ENCODE results near the gene CKS1B. TPM values are rescaled to one million over a fixed set of nuclear protein-coding genes. Genes with fewer than 3 reads are reported as not detected.

CKS1B gene
- total and polyA plus RNA-seq, 9 of the 15 experiments (the other 6 are each of a cell fraction or from before 2014, with no cell fraction given), result 215 to 1,103 (median 460) TPM

GRCh38 chr1:155017041-155017945, 42.8 kb downstream of the CKS1B start (continued):
- TF ChIP-seq HOMEZ (CRISPR knock-in tag; IDR thresholded peaks at IDR 0.05), result no peak
- TF ChIP-seq HEY1 (CRISPR knock-in tag; IDR thresholded peaks at IDR 0.05; ENCODE audit: borderline replicate concordance), result no peak
- TF ChIP-seq TAL1 (IDR thresholded peaks at IDR 0.05), result no peak
- no peak for TF ChIP-seq ZNF644 (tag; IDR thresholded peaks at IDR 0.05; ENCODE audit: low read depth)
- TF ChIP-seq KDM2B (CRISPR knock-in tag; IDR thresholded peaks at IDR 0.05), result no peak
- TF ChIP-seq ZFP36 (IDR thresholded peaks at IDR 0.05; ENCODE audit: low read depth, low read length, partially characterized antibody), result peak; percentile 4
- TF ChIP-seq ZBTB9 (CRISPR knock-in tag; IDR thresholded peaks at IDR 0.05), result peak; percentile 72; the same call in 1 of the 2 replicates
- peak; percentile 86 for TF ChIP-seq VEZF1 (CRISPR knock-in tag; IDR thresholded peaks at IDR 0.05)
- 0 out of 2 replicates have a peak, but pooled peaks have one; percentile 21 for TF ChIP-seq CC2D1A (IDR thresholded peaks at IDR 0.05)
- TF ChIP-seq POLR2H (tag; IDR thresholded peaks at IDR 0.05; ENCODE audit: low read depth), result peak; percentile 57; the same call in 1 of the 2 replicates
- no peak for TF ChIP-seq PTRF (tag; IDR thresholded peaks at IDR 0.05)
- no peak for TF ChIP-seq PPARD (CRISPR knock-in tag; IDR thresholded peaks at IDR 0.05)
- no peak for TF ChIP-seq CUX1 (CRISPR knock-in tag; IDR thresholded peaks at IDR 0.05)
- TF ChIP-seq ZNF707 (CRISPR knock-in tag; conservative IDR thresholded peaks at IDR 0.05), result no peak
- no peak for TF ChIP-seq MXI1 (IDR thresholded peaks at IDR 0.05; ENCODE audit: low read depth, low read length)
- no peak for TF ChIP-seq ZFPM2 (CRISPR knock-in tag; IDR thresholded peaks at IDR 0.05)
- no peak for TF ChIP-seq ZNF780A (CRISPR knock-in tag; IDR thresholded peaks at IDR 0.05)
- TF ChIP-seq ZNF444 (CRISPR knock-in tag; IDR thresholded peaks at IDR 0.05), result no peak
